ENCODE measurements around the gene CHL1. TPM values are rescaled to one million over a fixed set of nuclear protein-coding genes. Genes with fewer than 3 reads are reported as not detected.

CHL1 gene
- total RNA-seq, 1 donor from 2014 or later, result not detected

DNA sequence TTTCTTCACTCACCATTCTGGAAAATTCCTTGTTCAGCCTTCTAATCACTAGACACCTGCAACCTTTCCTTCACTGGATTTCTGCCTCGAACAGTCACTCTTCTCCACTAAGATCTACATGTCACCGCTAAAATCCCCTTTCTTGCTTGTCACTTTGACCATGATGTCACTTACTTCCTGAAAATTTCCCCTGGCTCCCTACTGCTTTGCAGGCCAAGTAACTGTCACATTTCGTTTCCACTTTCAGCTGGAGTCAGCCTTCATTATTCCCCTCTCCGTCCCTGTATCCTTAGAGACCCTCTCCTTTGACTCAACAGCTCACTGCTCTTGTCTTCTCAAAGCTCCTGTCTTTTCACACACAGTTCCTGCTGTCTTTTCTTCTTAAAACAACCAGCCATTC, 15.9 kb downstream of the CHL1 start:
- DNase-seq (ENCODE audit: extremely low read depth, low read depth, low spot score), result no peak

DNA sequence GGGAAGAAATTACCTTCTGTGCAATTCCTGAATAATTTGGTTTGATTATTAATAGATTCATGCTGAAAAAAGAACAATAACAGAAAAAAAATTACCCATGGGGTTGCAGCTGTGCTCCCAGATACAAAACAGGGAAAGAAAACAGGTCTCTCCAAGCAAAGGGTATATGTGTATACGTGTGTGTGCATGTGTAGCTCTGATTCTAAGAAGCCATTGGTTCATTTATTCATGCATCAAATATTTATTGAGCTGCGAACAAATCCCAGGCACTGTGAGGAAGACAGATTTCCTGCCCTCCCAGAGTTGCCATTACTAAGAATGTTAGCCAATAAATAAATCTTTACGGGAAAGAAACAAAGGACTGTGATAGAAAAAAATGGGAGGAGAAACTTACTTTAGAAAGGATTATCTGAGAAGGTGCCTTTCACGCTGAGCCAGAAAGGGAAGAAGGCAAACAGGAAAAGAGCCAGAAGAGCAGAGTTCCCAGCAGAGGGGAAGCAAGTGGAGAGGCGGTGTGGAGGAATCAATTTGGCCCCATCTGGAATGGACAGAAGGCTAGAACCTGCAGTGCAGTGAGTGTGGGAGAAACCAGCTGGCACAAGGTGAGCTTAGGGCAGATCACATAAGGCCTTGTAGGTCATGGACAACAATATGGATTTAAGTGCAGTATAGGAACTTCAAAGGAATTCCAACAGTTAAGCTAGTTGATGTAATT, 20.7 kb downstream of the CHL1 start:
- DNase-seq (ENCODE audit: extremely low read depth, low read depth, low spot score), result no peak

DNA sequence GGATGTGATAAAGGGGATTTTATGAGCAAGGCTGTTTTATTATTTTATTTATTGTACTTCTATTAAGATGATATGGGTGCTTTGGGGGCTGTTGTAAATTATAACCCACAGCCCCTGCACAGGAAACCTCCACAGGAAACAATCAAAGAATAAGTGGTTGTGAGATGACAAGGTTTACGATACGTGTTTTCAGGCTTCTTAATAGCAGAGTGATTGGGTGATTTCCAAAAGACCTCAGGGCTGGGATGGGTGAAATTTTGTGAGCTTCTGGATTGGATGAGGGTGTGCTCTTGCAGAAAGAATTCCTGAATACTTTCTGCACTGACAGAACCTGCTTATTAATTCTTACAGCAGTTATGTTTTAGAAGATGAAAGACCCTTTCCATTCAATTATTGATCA, 21.4 kb downstream of the CHL1 start:
- no peak for DNase-seq (ENCODE audit: extremely low read depth, low read depth, low spot score)

DNA sequence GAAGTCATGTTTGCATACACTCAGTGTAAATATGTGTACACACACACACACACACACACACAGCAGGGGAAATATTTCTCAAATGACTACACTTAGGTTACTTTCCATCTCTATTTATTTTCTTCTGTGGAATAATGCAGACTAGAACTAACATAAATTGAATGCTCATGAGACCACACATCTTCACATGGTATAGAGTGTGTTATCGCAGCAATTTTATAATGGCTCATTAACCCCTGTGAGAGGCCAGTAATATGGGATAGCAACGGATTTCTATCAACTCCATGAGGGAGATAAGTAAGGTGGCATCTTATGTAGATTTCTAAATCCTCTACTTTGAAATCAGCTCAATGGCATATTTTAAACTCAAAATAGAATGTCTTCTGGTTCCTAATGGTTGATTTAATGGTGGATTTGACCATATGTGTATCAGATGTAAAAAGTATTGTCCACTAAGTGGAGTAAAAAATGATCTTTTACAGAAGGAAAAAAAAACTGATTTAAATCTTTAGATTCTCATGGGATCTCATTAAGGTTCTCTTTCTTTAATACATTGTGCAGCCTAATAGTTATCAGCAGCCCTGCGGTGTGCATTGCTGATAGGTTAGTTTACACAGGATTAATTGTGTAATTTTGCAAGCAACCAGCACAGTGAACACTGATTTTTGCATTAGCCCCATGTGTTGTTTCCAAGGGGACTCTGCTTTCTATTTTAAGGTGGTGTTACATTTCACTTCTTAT, 32.0 kb downstream of the CHL1 start:
- DNase-seq (ENCODE audit: extremely low read depth, low read depth, low spot score), result no peak

DNA sequence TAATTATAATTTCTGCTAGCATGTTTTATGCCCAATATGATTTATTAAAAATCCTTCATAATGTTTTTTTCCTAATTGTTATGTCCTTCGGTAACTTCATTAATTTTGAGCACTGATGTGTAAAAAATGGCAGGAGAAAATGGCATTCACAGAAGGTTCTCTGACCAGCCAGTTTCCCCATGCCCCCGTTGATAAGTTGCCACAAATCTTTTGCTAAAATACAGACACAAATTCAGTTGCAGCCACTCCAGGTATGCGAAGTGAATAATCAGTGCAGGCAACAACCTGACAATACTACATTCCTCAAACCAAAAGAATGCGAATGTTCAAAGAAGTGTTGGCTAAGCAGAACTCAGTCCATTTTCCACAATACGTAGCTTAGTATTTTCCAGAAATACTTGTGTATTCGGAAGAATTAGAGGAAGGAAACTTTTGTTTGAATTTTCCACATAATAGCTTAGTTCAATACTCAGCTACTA, 32.7 kb downstream of the CHL1 start:
- DNase-seq (ENCODE audit: extremely low read depth, low read depth, low spot score), result no peak

DNA sequence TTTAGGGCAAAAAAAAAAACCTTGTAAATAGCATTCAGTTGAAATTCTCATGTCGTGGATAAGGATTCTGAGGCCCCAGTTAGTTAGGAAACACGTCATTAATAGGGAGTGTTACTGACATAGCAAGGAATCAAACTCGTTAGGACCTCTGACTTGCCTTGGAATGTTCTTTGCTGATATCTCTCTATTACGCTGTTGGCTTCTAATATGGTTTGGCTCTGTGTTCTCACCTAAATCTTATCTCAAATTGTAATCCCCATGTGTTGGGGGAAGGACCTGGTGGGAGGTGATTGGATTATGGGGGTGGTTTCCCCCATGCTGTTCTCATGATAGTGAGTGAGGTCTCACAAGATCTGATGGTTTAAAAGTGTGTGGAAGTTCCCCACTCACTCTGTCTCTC, 40.3 kb downstream of the CHL1 start:
- no peak for DNase-seq (ENCODE audit: extremely low read depth, low read depth, low spot score)

DNA sequence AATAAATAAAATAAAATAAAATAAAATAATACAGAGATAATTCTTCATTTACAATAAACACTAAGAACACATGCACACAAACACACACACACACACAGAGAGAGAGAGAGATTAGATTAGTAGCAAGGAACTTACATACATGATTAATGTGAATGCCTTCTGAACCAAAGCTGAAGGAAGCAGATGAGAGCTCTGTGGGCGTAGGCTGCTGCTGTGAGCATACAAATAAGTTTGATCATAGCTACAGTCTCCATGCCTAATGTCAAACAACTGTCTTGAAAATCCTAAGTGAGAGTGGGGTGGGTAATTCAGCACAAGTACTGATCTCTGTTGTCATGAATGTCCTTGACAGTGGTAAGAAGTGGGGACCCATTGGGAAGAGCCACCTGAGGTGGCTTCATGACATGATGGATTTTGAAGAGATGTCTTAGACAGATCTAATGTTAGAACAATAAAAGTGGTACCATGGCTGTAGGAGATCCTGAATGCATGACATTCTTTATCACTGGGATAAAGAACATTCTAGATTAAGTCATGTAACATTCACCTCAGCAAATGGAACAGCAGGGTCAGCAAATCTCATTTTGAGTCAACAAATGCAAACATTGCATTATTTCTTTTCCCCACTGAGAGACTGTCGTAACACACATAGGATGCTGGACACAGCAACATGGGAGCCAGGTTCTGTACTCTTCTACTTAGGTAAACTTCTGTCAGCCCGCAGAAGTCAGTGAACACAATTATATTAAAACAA, 46.2 kb downstream of the CHL1 start:
- no peak for DNase-seq (ENCODE audit: extremely low read depth, low read depth, low spot score)

DNA sequence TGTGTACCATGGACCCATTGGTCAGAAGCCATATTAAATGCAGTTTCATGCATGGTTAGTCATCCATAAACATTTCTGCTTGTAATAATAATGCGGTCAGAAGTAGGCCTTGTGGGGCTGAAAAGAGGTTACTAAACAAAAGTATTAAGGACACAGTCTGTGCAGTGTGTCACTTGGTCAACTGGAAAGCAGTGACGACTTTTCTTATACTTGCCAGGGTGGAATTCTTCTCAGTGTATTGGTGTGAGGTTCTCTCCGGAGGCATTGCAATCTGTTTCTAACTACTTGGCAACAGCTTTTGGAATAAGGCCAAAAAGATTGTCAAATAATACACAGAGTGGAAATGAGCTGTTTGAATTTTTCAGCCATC, 46.8 kb downstream of the CHL1 start:
- DNase-seq (ENCODE audit: extremely low read depth, low read depth, low spot score), result no peak

DNA sequence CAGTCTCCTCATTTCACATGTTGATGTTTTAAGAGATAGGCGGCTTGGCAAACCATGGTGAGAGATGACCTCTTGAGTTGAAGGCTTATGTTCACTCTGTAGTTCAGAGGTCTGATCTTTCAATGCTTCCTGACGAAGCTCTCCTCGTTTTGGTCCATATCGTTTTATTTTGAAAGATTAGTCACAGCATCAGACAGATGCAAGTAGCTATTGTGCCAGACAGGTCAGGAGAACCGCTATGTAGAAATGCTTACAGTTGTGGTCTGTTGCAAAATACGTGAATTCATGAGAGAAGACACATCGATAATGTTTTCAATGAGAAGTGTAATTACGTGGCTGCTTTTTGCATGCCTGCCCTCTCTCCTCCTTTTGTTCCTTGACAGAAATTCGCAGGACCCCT, 47.5 kb downstream of the CHL1 start:
- DNase-seq (ENCODE audit: extremely low read depth, low read depth, low spot score), result no peak

DNA sequence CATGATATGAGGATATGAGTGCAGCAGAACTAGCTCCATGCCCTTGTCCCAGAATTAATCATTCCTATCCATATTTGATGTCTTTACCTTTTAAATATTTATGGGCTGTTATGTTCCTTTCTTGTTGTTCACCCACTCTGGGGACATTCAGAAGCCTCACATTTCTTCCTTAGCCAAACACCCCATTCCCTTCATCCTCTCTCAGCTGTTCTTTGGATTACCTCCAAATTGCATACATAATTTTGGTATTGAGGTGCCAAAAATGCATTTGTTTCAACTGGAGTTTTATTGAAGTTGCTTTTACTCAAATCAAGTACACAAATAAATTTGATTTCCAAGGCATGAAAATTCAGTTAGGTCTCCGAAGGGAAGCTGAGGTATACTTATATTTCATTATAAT, 51.4 kb downstream of the CHL1 start:
- DNase-seq (ENCODE audit: extremely low read depth, low read depth, low spot score), result no peak

DNA sequence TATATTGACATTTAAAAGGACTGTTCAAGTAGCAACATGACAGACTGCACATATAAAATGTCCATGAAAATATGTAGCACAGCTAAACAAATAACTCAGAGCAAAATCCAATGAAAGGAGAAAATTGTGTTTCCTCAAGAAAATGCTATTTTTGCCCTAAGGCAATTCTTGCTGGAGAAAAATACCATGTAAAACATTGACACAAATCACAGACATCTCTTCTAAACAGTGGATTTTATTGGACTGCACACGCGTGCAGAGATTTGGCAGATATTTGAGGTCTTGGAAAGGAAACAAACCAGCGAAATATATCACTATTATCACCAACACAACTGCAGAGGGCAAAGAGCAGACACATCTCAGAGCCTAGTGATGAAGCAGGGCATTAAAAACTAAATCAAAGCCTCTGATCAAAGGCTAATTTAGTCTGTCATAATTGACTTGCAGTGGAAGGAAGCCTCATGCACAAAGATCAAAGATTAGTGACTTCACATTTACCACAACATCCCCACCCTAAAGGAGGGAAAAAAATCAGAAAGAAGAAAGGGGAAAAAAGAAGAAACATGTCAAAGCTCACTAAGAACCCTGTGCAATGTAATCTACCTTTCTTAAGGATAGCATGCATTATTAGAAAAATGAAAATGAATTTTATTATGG, 52.4 kb downstream of the CHL1 start:
- no peak for DNase-seq (ENCODE audit: extremely low read depth, low read depth, low spot score)

DNA sequence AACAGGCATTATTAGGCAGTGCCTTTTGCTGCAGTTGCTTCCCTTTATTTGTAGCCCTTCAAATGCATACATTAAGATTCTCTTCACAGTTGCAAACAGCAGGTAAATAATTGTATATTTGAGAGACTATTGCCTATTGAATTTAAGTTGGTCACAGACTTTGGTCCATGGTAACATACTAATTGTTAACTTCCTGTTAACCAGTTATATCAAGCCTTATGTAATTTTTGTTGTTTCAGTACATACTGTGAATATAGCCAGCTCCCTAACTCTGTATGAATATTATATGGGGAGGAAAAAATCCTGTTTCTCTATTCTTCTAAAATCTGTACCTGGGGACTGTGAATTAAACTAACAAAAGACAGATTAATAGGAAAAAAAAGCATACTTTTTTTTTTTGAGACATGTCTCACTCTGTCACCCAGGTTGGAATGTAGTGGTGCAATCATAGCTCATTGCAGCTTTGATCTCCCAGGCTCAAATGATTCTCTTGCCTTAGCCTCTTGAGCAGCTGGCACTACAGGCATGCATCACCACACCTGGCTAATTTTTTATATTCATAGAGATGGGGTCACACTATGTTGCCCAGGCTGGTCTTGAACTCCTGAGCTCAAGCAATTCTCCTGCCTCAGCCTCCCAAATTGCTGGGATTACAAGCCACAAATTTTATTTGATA, 53.2 kb downstream of the CHL1 start:
- no peak for DNase-seq (ENCODE audit: extremely low read depth, low read depth, low spot score)

DNA sequence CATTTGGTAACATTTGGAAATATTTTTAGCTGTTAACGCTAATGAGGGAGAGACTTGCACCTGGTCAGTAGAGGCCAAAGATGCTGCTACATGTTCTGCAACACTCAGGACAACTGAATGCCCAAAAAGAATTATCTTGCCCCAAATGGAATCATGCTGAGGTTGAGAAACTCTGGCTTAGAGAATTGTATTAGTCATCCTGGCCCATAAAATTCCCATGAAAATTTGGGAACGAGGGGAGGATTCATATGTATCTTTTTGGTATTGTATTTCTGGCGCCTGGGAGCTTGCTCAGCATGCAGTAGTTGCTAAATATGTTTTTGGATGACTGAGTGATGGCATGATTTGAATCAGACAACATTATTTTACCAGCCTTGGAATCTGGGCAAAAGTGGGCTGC, 59.9 kb downstream of the CHL1 start:
- no peak for DNase-seq (ENCODE audit: extremely low read depth, low read depth, low spot score)

DNA sequence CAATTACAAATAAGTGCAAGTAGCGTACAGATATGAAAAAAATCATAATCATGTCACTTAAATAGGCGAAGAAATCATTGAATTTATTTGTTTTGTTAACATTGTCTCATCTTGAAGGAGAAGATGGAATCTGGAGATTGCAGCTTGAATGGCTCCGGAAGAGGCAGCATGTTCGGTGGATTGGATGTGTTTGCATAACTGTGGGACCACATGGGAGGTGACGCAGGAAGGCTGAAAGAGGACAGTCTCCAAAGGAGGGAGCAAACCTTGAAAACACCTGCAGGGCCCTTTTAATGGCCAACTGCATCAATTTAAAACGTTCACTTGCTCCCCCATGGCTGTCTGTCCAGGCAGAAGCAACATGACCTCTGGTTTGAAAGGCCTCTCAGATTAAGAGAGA, 61.3 kb downstream of the CHL1 start:
- DNase-seq (ENCODE audit: extremely low read depth, low read depth, low spot score), result no peak

DNA sequence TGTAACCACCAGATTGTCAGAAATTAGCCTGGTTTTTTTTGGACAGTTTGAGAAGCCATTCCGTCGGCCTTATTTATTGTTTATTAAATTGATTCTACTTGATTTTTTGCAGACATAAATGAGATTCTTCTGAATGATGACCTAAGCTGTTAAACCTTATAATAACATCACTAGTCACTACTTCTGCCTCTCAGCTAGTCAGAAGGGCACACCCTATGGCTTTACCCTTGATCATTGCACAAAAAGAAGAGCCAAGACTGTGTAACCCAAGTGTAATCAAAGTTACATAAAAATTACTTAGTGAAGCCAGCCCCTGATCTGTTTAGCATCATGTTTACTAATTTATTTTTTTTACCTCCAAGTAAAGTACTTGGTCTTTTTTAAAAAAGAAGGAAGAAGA, 64.3 kb downstream of the CHL1 start:
- DNase-seq (ENCODE audit: extremely low read depth, low read depth, low spot score), result no peak

DNA sequence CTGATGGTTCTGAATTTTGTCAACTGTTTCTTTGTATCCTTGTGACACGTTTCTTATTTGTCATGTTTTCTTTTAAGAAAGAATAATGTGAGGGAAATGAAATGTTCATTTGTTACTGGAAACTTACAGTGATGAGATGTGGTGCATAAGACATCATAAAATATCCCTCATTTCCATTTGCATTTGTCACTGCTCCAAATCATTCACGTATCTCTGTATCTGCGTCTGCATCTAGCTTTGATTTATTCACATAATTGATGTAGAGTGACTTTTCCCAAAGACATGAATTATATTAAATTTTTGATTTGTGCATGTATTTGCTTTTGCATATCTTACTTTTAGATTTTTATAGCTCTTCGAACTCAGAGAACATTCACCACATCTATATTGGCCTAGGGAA, 66.8 kb downstream of the CHL1 start:
- DNase-seq (ENCODE audit: extremely low read depth, low read depth, low spot score), result no peak

DNA sequence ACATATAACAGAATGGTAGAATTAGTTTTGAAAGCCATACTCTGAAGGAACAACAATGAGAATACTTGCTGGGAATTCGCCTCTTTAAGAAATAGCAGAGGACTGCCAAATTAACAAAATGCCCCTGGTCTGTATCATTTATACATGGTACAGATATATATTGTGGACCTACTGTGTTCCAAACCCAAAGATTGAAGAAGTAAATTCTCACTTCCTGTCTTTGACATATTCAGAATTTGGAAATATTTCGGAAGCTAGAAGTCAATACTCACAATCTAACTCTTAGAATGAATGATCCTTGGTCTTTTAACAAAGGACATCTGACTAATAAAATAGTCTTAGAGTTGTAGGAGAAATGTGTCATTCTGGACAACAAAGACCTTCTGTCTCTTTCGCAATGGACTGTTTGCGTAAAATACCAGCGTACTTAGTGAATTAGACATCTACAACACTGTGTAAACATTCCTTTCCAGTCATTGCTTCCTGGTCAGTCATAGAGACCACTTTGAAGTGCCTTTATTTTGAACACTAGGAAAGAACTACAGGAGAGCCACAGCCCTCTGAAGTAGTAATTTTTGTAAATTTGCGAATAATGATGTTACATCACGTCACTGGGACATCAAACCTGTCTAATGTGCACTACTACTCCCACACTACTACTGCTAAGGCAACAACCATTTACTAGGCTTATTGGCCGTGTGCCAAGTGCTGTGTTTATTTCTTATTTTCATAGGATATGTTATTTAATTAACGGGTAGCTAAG, 68.0 kb downstream of the CHL1 start:
- DNase-seq (ENCODE audit: extremely low read depth, low read depth, low spot score), result no peak

DNA sequence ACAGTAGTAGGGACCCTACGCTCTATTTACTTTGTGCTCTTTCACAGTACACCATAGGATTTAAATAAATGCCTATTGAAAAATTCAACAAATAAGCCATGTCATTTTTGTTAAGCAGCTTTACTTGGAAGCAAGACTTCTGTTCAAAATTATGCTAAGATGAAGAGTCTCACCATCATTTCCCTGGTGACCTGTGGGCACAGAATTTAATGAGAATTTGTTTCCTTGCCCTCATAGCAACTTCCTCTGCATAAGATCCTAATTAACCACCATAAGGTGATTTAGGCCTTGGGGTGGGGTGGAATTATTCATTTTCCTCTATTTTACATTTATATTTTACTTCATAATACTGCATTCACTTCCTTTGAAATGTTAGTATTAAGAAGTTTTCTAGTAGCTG, 70.5 kb downstream of the CHL1 start:
- no peak for DNase-seq (ENCODE audit: extremely low read depth, low read depth, low spot score)

DNA sequence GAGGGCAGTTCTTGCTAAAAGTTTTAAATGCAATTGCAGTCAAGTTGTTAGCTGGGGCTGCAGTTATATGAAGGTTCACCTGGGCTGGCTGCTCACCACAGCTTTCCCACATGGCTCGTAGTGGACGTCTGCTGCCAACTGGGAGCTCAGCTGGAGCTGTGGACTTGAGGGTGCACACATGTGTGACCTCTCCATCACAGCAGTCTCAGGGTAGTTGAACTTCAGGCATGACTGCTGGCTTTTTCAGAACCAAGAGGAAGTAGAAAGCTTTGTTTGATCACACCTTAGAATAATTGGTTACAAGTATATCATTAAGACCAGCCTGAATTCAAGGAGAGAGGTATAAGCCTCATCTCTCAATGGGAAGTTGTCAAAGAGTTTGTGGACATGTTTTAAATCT, 74.1 kb downstream of the CHL1 start:
- no peak for DNase-seq (ENCODE audit: extremely low read depth, low read depth, low spot score)

DNA sequence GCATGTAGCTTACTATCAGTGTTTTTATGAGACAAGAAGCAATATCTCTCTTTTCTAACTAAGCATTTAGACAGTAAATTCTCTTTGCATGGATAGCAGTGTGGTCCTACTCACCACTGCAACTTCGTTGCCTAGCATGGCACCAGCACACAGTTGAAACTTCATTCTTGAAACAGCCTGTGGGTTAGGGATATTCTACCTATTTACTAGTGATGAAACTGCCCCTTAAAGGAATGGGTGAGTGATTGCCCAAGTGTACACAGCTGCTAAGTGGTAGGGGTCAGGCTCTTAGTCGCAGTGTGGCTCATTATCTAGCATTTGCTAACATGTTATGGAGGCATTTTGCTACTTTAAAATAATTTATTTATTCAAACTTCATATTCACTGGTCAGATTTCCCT, 78.4 kb downstream of the CHL1 start:
- no peak for DNase-seq (ENCODE audit: extremely low read depth, low read depth, low spot score)
